GM19452 (cell line): ENCODE results near the gene PLA2G7.
"Not testable (repeated sequence)": the region's sequence is repeated elsewhere in the genome, so short reads cannot be mapped to it uniquely, and the experiment has no call there.

Source experiments
- ATAC-seq: cut with Tn5 transposase; IDR thresholded peaks from one replicate; pipeline ENCODE4 v1.9.1; 2021; ENCODE audit not compliant: unreplicated experiment

PLA2G7 gene

GRCh38 chr6:46749731-46750130 is 14.6 kb upstream of the PLA2G7 start:
- ATAC-seq: no peak

GRCh38 chr6:46748940-46749503 is 13.8 kb upstream of the PLA2G7 start:
- no peak for ATAC-seq

GRCh38 chr6:46746696-46747095 is 11.5 kb upstream of the PLA2G7 start, which contains the start of gene ANKRD66:
Gene ANKRD66, plus strand, starts transcription at chr6:46746933. Its CDS starts 5,016 bp downstream, at chr6:46751949.
- ATAC-seq: no peak

- no peak for ATAC-seq
Measured at GRCh38 chr6:46745973-46746372, 10.8 kb upstream of the PLA2G7 start.

- ATAC-seq: not testable (repeated sequence)
Measured at GRCh38 chr6:46744159-46744725, 9.1 kb upstream of the PLA2G7 start.

- no peak for ATAC-seq
Measured at GRCh38 chr6:46743425-46744158, 8.4 kb upstream of the PLA2G7 start.

GRCh38 chr6:46741910-46742309 is 6.7 kb upstream of the PLA2G7 start:
- no peak for ATAC-seq

GRCh38 chr6:46741482-46741881 is 6.3 kb upstream of the PLA2G7 start:
- no peak for ATAC-seq

- ATAC-seq: no peak
Measured at GRCh38 chr6:46736906-46737305, 1.7 kb upstream of the PLA2G7 start.

GRCh38 chr6:46735720-46736031 is 501 bp upstream of the PLA2G7 start:
- ATAC-seq: no peak

- ATAC-seq: no peak
Measured at GRCh38 chr6:46733341-46733801, 1.8 kb downstream of the PLA2G7 start.

- ATAC-seq: no peak
Measured at GRCh38 chr6:46730921-46731461, 4.2 kb downstream of the PLA2G7 start.

- ATAC-seq: no peak
Measured at GRCh38 chr6:46729787-46730326, 5.3 kb downstream of the PLA2G7 start.

GRCh38 chr6:46720401-46720800 is 14.8 kb downstream of the PLA2G7 start:
- no peak for ATAC-seq

- ATAC-seq: no peak
Measured at GRCh38 chr6:46719099-46719498, 16.1 kb downstream of the PLA2G7 start.

GRCh38 chr6:46715141-46715540 is 20.0 kb downstream of the PLA2G7 start:
- no peak for ATAC-seq

GRCh38 chr6:46711491-46711890 is 23.7 kb downstream of the PLA2G7 start:
- ATAC-seq: no peak

- ATAC-seq: no peak
Measured at GRCh38 chr6:46706464-46706863, 28.7 kb downstream of the PLA2G7 start.

- no peak for ATAC-seq
Measured at GRCh38 chr6:46704562-46704961, 30.6 kb downstream of the PLA2G7 start.

- no peak for ATAC-seq
Measured at GRCh38 chr6:46699970-46700369, 35.2 kb downstream of the PLA2G7 start.

GRCh38 chr6:46690911-46691451 is 44.2 kb downstream of the PLA2G7 start:
- no peak for ATAC-seq
